Stimulated activated CD8-positive, alpha-beta memory T cell treated with anti-CD3 and anti-CD28 coated beads, Interleukin-4, amount 100 ng/mL, for 48 hours (primary cell): Measurements from ENCODE around the gene MAP2K2.

Source experiments
- DNase-seq: peaks from one replicate; pipeline ENCODE4 v3.0.0-alpha.2; 2020

Gene MAP2K2

DNA sequence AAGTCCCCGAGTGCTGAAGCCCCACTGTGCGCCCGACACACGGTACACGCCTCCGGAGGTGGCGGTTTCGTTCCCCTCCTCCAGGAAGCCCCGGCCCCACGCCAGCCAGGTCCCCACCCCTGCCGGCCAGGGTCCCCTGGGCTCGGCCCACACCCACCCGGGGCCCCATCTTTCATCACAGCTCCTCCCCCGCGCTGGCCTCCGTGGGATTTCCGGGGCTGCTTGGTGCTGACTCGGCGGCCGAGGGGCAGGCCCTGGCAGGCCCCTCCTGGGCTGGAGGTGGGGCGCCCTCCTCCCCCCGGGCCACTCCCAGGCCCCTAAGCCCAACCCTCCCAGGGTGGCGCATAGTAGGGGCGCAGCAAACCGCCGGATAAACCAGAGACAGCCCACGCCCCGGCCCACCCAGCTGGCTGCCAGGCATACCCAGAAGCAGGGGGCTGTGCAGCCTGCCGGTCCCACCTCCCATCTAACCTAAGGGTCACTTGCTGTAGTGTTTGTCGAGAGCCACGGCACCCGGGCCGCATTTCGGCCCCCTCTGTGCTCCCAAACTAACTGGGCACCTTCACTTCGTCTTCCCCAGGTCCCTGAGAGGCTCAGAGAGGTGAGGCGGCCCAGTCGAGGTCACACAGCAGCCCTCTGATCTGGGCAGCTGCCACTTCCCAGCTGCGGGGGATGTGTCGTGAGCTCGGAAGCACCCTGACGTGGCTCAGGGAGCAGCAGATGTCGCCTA lies 63.9 kb downstream of the MAP2K2 start:
- DNase-seq: peak; percentile 79

DNA sequence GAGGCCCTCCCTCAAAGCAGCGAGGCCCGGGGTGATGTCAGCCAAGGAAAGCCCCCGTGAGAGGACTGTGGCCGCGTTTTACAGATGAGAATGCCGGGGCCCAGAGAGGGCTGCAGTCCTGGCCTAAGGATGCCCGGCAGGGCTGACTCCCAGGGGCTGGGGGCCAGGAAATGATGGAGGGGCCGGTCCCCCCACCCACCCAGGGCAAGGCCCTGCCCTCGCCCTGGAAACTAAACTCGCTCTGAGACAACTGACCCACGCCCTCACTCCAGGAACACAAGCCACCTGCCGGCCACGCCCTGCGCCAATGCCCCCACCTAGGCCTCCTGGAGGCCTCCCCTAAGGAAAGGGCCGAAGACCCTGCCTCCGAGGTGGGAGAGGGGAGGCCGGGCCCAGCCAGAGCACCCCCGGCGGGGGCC lies 64.5 kb downstream of the MAP2K2 start:
- no peak for DNase-seq

DNA sequence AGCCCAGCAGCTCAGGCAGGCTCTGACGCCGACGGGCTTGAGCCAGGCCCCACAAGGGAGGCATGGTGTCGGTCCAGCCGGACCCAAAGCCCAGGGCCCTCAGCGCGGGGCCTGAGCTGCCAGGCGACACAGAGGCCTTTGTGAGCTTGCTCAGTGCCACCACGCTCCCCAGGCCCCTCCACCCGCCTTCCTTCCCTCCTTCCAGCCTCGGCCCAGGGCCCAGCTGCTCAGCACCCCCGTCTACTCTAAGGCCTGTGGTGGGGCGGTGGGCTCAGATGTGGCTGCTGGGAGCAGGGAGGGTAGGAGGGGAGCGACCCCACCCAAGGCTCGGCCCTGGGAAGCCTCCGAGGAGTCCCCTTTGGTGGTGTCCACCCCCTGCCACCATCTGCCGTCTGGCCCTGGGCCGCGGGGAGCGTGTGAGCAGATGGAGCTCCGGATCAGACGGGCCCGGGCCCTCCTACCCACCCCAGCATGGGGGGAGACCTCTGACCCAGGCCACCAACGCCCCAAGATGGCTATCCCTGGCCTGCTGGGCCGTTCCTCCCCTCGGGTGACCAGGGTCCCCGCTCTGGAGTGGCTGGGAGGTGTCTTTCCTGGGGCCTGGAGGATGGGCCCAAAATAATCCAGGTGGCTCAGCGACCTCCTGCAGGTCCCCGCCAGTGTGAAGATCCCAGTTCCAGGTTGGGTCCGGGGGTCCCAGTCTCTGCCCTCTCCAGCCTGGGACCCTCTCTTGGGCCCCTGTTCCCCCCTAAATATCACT lies 65.0 kb downstream of the MAP2K2 start:
- DNase-seq: no peak

DNA sequence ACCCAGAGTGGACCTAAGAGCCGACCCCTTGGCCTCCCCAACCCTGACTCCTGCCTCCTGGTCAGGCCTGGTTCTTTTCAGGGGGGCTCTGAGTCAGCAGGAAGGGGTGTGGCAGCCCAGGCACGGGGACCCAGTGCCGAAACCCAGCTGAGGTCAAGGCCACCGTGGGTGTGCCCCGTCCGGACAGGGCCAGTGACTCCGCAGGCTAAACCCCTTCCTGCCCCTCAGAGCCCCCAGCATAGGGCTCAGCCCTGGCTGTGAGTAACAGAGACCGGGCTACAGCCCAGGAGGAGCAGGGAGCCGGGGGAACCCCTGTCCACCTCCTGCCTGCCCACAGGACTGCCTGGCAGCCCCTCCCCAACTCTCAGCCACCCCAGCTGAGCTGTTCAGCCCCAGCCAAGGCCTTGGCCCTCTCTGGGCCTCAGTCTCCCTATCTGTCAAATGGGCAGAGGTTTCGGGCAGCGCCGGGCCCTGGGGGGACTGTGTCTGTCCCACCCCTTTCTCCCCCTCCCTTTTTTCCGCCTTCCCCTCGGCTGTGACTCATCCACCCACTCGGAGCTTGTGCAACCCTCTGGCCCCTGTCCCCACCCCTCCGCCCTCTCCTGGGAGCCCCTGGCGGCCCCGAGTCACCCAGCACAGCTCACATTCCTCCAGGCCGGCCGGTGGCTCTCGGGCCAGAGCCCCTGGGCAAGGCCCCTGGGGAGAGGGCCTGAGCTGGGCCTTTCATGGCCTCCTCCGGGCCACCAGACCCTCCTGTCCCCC lies 65.8 kb downstream of the MAP2K2 start:
- peak; percentile 83 for DNase-seq

DNA sequence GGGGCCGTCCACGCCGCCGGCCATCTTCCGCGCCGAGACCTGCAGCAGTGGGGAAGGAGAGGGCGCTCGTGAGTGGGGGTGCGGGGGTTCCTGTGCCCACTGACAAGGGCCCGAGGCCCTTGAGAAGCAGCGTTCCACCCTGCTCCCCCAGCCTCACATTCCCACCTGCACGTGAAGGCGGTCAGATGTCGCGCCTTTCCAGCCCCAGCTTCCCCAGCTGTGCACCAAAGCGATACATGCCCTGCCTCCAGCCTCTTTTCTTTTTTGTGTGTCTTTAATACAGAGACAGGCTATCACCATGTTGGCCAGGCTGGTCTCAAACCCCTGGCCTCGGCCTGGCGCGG lies 68.7 kb downstream of the MAP2K2 start:
- no peak for DNase-seq

DNA sequence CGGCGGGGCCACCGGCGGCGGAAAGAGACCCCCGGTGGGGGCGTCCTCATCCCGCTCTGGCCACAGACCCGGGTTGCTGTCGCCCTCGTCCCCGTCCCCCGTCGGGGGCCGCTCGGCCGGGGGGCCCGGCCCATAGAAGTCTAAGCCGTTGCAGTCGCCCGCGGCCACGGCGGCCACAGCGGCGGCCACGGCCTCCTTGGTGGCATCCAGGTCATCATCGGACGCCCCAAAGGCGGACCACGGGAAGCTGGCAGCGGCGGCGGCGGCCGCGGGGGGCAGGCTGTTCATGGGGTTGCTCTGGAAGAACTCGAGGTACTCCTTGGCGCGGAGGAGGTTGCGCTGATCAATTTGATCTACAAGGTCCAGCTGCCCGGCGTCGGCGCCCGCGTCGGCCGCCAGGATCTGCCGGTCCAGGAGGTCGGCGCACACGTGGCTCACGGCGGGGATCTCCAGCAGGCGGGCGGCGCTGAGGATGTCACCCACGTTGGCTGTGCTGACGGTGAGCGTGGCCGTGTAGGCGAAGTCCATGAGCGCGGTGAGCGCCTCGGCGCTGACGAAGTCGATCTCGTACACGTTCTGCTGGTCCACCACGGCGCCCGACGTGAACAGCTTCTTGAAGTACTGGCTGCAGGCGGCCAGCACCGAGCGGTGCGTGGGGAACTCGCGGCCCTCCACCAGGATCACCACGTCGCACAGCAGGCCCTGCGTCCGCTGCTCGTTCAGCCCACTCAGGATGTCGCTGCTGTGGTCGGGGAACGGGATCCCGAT lies 69.3 kb downstream of the MAP2K2 start:
- no peak for DNase-seq

DNA sequence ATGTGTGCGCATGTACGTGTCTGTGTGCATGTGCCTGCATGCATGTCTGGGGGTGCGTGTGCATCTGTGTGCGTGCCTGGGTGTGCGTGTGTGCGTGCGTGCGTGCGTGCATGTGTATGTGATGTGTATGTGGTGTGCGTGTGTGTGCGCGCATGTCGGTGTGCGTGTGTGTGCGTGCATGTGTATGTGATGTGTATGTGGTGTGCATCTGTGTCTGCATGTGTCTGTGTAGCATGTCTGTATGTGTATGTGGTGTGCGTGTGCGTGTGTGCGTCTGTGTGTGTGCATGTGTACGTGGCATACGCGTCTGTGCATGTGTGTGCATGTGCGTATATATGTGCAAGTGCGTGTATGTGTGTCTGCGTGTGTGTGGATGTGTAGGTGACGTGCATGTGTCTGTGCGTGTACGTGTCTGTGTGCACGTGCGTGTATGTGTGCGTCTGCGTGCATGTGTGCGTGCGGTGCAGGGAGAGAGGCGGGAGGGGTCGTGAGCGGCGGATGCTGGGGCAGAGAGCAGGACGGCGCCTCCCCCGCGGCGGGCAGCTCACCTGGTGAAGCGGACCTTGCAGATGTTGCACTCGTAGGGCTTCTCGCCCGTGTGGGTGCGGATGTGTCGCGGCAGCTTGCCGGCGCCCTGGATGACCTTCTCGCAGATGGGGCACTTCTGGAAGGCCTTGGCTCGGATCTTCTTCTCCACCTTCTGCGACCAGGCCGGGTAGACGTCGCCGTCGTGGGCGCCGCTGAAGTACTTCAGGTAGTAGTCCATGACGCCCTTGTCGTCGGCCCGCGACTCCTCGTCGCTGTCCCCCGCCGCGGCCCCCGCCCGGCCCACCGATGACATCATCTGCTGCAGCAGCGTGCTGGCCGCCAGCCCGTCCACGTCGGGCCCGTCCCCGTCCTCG lies 70.2 kb downstream of the MAP2K2 start:
- DNase-seq: no peak

DNA sequence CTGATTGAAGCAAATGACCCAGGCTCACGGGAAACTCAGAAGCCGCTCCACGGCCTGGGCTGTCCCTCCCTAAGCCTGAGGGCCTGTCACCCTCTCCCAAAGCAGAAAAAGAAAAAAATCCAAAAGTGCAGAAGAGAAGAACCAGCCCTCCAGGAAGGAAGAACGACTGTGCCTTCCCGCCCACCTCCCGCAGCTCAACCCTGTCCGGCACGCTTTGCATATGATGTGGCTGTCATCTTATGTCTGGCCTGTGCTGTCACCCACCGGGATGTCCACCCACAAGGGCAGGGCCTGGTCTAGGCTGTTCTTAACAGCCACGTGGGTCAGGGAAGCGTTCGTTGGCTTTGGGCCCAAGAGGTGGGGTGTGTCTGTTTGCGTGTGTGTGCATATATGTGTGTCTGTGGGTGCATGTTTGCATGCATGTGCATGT lies 70.9 kb downstream of the MAP2K2 start:
- DNase-seq: no peak

DNA sequence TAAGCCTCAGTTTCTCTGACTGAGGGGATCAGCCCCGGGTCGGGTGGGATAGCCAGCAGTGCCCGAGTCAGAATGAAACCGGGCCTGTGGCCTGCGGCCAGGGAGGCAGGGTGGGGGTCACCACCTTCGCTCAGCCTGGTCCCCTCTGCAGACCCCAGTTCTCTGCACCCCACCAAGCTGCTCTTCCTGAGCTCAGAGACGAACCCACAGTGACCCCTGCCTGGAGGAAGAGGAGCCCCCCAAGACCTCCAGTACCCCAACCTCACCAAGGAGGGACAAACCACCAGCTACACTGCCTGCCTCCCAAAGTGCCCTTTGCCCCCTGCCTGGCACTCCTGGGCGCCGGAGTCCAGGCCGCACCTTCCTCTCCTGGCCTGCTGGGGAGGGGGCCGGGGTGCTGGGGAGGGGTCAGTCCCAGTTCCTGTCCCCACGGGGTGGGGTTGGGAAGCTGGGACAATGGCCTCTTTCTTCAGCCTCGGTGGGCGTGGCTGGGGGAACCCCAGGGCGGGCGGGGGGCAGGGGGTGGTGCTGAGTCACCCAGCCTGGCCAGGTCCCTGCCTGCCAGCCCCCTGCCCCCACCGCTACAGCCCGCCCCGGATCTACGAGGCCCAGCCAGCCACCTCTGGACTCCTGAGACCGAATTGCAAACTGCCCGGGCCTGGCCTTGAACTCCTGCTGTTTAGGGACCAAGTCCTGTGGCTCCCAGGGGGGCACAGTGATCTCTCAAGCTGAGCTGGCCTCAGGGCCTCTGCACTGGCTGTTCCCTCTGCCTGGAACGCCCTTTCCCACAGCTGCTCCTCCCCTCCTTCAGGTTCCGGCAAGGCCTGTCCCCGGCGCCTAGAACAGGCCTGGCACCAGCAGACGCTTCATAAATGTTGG lies 71.6 kb downstream of the MAP2K2 start:
- DNase-seq: no peak

DNA sequence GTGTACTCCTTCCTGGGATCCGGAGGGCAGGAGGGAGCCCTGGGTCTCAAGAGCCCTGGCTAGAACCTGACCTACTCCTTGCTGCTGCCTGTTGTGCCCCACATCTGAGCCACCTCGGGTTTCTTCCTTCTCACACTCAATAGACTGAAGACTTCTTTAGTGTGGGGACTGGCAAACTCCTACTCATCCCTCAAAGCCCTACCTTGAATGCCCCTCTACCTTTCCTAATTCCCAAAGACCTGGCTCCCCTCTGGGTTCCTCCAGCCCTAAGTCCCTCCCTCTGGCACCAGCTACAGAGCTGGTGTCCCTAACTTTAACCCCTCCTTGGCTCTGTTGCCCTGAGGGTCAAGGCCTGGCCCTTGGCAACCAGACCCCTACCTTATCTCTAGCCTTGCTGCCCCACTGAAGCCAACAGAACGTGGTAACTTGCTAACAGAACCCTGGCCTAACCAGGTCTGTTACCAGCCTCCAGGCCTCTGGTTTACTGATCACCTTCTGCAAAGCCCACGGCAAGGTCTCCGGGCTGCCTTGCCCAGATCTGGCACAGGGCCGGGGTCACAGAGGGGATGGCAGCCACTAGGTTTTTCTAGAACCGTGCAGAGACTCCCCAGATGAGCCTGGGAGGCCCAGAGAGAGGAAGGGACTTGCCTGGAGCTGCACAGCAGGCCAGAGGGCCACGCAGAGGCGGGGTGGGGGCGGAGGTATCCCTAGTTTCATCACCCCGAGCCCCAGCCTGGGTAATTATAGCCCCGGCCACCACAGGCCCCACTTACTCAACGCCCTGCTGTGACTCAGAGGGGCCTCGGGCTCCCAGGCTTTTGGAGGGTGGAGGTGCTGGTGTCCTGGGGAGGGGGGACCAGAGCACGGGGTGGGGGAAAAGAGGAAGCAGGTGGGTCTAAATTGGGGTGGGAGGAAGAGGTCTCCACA lies 72.5 kb downstream of the MAP2K2 start:
- DNase-seq: peak; percentile 76

DNA sequence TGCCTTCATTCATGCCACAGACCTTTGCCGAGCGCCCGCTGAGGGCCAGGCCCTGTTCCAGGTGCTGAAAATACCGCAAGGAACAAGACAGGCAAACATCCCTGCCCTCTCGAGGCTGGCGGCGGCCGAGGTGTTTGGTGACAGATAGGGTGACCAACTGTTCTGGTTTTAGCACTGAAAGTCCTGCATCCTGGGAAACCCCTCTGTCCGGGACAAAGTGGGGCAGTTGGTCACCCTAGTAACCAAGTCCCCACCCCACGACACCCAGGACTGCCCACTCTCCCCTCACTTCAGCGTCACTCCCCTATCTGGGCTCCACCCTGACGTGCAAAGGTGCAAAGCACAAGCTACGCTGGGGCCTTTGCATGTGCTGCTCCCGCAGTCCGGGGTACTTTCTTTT lies 74.5 kb downstream of the MAP2K2 start:
- DNase-seq: no peak

DNA sequence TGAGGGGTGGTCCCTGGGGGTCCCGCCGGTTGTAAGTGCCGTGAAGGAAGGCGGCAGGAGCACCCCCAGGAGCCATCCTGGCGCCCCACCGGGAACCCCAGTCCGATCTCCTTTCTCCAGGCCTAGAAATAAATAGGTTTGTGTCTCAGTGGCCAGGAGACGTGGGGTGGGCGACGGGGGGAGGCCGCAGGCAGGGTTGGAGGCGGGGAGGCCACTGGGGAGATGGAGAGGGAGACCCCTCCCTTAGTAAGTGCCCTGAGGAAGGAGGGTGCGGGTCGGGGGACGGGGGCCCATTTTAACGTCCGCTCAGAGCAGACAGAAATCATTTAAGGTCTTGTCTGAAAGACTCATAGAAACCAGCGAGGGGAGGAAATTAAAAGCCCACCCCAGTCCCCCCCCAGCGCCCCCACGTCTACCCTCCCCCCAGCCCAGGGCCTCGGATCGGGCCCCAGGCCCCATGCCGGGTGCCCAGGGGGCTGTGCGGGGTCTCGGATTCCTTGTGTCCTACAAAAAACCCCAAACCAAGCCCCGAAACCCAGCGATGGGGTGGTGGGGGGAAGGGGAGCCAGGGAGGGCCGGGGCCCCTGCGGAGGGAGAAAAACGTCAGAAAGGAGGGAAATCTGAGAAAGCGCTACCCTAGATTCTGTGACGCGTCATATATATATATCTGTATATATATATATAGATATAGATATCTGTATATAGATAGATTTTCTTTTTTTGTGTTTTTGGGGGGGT lies 76.8 kb downstream of the MAP2K2 start:
- DNase-seq: no peak

DNA sequence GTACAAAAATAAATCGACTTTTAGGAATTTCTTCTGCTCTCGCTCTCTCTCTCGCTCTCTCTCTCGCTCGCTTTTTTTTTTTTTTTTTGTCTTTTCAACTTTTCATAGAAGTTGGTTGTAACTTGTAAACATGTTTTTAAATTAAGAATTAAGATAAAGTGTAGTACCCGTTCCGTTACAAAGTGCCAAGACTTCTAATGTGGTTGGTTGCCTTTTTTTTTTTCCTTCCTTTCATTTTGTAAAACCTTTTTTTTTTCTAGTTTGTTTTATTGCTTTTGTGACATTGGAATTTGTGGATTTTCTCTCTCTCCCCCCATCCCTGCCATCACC lies 77.6 kb downstream of the MAP2K2 start:
- no peak for DNase-seq

DNA sequence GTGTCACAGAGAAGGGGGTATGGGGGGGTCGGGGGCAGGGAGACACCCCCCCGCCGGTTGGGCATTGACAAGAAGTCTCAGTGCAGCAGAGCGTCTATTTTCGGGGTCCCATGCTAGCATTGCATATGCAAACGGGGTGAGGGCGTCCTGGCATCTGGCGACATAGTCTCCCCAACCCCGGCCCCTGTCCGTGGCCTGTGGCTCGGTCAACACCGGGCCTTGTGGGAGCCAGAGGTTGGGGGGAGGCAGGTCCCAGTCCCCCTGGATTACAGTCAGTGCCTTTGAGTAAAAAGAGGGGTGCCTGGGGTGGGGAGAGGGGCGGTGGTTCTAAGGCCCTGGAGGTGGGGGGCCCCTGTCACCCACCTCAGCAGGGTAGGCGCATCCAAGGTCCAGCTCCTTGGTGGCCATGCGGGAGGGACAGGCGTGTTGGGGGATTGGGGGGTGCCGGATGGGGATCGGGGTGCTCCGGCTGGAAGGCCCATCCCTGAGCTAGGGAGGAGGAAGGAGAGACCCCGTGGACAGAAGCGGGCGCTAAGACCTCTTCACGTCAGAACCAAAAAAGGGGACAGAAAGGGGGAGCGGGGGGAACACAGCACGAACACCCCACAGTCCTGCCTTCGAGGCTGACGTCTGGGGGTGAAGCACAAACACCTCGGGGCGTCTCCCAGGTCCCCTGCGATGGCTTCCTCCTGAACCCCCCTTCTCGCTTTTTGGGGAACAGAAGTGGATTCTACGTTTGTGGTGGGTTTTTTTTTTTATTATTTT lies 78.1 kb downstream of the MAP2K2 start:
- no peak for DNase-seq

DNA sequence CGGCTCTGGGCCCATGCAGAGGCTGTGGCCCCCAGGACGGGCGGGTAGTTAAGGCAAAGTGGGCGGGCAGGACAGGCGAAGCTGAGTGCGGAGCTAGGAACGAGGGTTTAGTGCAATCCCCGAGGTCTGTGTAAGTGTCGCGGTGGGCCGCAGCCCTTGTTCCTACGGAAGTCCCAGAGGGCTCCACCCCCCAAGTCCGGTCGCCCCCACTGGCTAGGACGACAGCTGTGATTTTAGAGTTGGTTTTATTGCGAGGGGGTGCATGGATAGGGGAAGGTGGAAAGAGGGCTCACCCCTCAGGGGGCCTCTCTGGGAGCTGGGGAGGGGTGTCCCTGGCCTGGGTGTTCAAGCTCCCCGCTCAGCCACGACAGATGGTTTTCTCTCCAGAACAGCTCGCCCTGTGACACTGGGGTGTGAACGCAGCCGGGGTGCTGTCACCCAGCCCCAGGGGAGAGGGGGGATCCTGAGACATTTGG lies 78.9 kb downstream of the MAP2K2 start:
- no peak for DNase-seq

DNA sequence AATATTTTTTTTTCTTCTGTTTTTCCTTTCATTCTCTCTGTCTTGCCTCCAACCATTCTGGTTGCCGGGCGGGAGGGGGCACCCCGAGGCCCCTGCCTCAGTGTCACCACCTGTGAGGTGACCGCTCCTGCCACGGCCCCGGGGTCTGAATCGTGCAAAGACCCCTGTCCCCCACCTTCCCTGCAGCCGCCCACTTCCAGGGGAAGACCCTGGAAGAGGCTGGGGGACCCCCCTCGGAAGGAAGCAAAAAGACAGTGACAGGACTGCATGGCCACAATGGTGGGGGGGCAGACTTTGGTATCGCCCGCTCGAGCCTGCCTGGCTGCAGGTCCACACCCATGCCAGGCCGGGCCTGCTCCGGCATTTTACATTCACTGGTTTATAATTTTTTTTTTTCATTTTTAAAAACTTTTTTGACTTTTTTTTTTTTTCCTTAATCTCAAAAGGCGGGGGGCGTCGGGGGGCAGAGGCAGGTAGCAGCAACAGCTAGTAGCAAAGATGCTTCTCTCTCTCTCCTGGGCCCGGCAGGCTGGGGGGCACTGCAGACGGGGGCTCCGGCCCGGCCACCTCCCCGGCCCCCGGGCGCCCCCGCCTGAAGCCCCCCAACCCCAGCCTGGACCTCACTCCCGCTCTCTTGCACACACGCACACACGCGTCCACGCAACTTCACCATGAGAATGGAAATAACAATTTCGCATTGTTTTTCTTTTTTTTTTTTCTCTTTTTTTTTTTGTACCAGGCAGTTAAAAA lies 79.8 kb downstream of the MAP2K2 start:
- no peak for DNase-seq

DNA sequence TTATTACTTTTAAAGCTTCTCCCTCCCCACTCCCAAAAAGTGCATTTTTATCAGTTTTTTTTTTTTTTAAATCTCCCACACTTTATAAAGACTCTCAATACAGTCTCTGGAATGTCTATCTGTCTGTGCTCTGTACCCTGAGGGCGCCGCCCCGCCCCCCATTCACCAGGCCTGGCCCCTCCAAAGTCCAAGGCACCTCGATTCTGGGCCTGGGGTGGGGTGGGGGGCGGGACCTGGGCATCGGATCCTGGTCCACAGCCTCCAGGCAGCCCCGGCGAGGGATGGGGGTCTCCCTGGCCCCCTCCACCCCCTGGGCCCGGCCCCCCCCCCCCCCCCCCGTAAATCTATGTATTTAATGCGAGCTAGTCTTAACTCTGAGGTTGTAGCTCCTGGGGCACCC lies 80.5 kb downstream of the MAP2K2 start:
- DNase-seq: no peak

DNA sequence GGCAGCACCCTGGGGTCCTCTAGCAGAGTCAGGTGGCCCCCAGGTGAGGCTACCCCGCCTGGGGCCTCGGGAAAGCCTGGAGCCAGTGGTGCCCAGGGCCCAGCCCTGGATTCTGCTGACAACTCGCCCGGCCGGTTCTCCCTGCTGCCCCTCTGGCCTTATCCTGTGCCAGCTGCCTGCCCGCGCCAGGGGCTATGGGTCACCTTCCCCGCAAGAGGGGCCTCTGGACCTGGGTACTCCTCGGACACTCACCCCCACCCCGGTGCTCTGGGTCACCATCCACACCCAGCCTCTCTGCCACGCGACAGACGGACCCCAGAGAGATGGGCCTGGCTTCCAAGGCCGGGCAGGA lies 81.2 kb downstream of the MAP2K2 start:
- DNase-seq: no peak
